GM19397 (cell line): ENCODE results near the gene ZNF17.
"Not testable (repeated sequence)": the region's sequence is repeated elsewhere in the genome, so short reads cannot be mapped to it uniquely, and the experiment has no call there.

Source experiments
- ATAC-seq: cut with Tn5 transposase; IDR thresholded peaks from one replicate; pipeline ENCODE4 v1.9.1; 2021; ENCODE audit warnings: mild to moderate bottlenecking, moderate library complexity; ENCODE audit not compliant: unreplicated experiment

Gene ZNF17

GRCh38 chr19:57410877-57411671, at the start of gene ZNF17:
Gene ZNF17, plus strand, starts transcription at chr19:57411161. Its CDS starts 2,455 bp downstream, at chr19:57413616.
- peak; percentile 100 for ATAC-seq

GRCh38 chr19:57362419-57362818, 48.5 kb upstream of the ZNF17 start:
- no peak for ATAC-seq

DNA sequence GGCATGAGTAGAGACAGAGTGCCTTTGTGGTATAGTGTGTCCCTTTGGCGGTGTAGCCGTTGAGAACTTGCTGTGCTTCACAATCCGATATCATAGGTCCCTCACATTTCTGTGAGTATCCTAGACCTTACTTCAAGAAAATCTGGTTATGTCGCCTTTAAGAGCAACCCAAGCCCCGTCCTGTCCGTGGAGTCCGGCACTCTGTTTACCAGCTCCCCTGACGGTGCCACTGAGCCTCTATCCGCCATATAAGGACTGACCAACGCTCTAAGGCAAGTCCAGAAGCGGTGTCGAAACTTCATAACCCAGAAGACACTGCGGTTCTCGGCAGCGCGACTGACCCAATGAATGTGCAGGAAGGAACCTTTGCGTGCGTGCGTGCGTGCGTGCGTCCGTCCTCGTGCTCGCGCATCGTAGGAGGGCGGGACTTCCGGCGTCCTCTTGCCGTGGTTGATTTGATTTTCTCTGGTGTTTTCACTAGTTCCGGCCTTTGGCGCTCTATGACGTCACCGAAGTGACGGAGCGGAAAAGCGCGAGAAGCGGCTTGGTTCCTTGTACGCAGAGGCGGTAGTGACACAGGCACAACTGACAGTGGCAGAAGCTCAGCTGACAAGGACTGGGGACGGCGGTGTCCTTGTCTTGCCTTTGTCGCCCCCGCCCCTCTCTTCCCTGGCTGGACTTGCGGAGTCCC, 47.8 kb upstream of the ZNF17 start, which contains the start of the genes TRAPPC2B and ZNF547:
TSS of gene TRAPPC2B (plus strand) at position 555 of the 691 bp plus-strand sequence. CDS start 1,283 bp downstream, outside the sequence.
TSS of gene ZNF547 (plus strand) at position 555 of the 691 bp plus-strand sequence. CDS start 5,005 bp downstream, outside the sequence.
- peak; percentile 97 for ATAC-seq

DNA sequence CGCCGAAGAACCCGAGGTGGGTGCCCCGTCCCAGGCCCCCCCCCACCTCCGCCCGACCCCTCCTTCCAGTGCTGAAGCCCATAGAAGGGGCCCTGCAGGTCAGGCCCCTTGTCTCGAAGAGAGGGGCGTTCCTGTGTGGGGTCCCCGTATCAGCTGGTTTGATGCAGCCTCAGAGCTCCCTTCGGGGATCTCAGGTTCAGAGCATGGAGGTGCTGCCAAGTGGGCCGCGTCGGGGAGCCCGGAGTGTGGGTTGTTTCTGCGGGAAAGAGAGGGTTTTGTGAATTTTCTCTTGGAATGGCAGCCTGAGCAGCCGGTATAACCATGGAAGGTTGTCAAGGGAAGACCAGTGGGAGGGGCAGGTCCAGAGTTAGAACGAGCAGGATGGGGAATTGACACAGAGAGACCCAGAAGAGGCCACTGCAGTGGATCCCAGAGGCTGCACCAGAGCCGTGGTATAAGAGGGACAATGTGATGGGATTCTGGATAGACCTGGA, 47.2 kb upstream of the ZNF17 start:
- ATAC-seq = no peak

GRCh38 chr19:57366776-57367175, 44.2 kb upstream of the ZNF17 start:
- ATAC-seq = no peak

- no peak for ATAC-seq
Measured at GRCh38 chr19:57374179-57374578, 36.8 kb upstream of the ZNF17 start.

DNA sequence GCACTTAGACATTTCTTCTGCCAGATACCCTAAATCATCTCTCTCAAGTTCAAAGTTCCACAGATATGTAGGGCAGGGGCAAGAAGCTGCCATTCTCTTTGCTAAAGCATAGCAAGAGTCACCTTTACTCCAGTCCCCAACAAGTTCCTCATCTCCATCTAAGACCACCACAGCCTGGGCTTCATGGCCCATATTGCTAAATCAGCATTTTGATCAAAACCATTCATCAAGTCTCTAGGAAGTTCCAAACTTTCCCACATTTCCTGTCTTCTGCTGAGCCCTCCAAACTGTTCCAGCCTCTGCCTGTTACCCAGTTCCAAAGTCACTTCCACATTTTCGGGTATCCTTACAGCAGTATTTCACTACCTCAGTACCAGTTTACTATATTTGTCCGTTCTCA, 36.3 kb upstream of the ZNF17 start:
- ATAC-seq = not testable (repeated sequence)

DNA sequence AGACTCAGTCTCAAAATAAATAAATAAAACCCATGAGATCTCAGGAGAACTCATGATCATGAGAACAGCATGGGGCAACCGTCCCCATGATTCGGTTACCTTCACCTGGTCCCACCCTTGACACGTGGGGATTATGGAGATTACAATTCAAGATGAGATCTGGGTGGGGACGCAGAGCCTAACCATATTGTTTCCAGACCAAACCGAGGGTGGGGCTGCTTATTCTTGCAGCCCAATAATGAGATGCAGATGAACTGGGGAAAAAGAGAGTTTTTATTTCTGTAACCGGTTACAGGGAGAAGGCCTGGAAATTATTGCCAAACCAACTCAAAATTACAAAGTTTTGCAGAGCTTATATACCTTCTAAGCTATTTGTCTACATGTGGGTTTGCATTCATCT, 34.8 kb upstream of the ZNF17 start:
- ATAC-seq = no peak

- no peak for ATAC-seq
Measured at GRCh38 chr19:57377498-57378146, 33.3 kb upstream of the ZNF17 start.

- ATAC-seq = no peak
Measured at GRCh38 chr19:57380923-57381322, 30.0 kb upstream of the ZNF17 start.

GRCh38 chr19:57382806-57383488, 28.0 kb upstream of the ZNF17 start:
- no peak for ATAC-seq

- no peak for ATAC-seq
Measured at GRCh38 chr19:57389194-57389729, 21.7 kb upstream of the ZNF17 start.

GRCh38 chr19:57389730-57390598, 21.0 kb upstream of the ZNF17 start, which contains the start of gene ZNF548:
Gene ZNF548, plus strand, starts transcription at chr19:57389854. Its CDS starts 246 bp downstream, at chr19:57390100.
- ATAC-seq = peak; percentile 99

GRCh38 chr19:57395710-57396109, 15.3 kb upstream of the ZNF17 start:
- no peak for ATAC-seq

DNA sequence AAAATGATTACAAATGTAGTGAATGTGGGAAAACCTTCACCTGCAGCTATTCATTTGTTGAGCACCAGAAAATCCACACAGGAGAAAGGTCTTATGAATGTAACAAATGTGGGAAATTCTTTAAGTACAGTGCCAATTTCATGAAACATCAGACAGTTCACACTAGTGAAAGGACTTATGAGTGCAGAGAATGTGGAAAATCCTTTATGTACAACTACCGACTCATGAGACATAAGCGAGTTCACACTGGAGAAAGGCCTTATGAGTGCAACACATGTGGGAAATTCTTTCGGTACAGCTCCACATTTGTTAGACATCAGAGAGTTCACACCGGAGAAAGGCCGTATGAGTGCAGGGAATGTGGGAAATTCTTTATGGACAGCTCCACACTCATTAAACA, 12.1 kb upstream of the ZNF17 start:
- ATAC-seq = no peak

DNA sequence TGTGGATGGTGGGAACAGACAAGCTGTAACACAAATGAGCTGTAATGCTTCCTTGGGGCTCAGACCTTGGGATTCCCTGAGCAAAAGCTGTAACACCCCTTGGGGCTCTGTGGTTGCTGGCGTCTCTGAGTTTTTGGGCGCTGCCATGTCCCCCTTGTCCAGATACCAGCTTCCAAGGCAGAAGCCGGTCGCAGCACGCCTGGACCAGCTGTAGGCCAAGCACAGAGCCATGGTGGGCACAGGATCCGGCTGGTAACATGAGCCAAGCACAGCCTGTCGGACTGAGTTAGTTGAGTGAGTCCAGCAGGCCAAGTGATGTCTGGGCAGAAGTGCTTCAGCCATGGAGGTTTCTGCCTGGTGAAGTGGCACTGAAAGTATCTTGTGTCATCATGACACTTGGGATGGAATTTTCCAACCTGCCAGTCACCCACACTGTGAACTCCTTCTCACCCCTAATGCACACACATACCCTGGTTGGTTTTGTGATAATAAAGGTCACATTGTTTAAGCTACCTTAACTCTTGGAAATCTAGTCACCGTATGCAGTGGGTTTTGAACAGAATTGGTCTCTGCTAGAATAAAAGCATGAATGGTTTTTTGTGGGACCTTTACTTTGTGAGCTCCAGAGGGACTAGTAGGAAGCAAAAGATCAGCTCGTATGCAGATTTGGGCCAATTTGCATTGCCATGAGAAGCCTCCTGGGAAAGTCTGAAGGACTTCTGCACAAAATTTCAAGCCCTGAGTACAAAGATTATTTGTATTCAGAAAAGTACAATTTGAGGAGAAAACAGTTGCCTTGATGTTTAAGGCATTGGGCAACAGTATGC, 7.0 kb upstream of the ZNF17 start:
- no peak for ATAC-seq

DNA sequence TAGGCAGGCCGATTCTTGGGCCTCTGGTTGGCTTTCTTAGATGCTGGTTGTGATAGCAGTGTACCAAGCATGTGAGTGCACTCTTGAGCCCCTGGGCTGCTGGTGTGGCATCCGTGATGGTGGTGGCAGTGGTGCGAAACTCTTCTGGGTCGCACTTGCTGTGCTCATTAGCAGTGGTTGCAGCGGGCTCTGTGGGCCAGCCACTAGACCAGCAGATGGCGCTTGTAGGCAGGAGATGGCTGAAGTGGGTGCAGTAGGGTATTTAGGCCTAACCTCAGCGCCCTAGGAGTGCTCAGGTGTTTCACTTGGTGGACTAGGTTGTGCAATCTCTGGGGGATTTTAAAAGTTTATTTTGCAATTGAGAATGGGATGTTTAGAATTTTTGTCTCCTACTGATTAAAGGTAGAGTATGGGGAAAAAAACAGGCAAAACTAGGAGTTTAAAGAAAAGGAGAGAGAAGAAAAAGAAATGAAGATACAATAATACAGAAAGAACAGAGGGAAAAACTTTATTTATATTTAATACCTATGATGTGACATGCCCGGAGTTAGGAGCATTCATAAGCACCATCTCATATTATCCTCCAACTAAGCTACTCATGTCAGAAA, 4.3 kb upstream of the ZNF17 start:
- ATAC-seq = no peak

GRCh38 chr19:57419439-57419838, 8.5 kb downstream of the ZNF17 start:
- ATAC-seq = no peak
